HG03571 (cell line): ENCODE results near the gene SYNPO2.
"Not testable (repeated sequence)": the region's sequence is repeated elsewhere in the genome, so short reads cannot be mapped to it uniquely, and the experiment has no call there.

Experiments used
- ATAC-seq: cut with Tn5 transposase; IDR thresholded peaks from one replicate; pipeline ENCODE4 v1.9.1; 2021; ENCODE audit not compliant: unreplicated experiment

Gene SYNPO2

DNA sequence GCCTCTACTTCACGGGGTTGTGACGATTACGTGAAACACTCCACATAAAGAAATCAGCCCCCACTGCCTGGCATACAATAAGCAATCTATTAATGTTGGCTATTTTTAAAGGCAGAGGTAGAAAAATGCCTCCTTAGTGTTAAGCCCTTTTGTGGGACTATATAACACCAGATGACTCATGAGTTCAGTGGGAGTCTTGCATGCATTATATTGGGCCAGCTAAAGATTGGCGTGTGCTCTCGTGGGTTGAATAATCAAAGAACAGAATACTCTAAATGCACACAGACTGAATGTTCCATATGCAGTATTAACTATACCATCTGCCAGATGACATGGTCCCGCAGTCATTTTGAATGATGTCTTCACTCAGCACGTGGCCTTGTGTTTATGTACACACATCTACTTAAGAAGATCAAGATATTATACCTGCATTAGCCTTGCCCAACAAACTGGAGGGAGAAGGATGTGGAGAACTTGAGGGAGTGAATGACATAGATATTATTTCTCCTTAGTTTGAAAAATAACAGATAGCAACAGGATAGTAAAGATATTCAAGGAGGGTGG, 162.0 kb downstream of the SYNPO2 start:
- ATAC-seq, result no peak

DNA sequence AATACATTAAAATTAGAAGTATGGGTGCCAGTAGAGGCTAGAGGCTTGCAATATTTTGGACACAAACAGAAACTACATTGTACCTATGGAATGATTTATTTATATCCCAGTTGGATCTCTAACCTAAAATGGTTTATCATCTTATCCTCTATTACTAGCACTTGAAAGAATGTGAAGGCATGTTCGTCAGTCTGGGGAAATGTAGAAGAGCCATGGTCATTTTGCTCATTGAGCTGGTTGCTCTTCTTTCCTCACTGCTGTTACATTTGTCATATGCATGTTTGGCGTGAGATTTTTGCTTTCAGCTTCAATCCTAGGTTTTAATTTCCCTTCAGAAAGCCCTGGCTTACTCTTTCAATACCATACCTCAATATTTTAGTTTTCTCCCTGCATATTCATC, 164.6 kb downstream of the SYNPO2 start:
- ATAC-seq, result no peak

- ATAC-seq, result no peak
Measured at GRCh38 chr4:119053997-119054396, 165.3 kb downstream of the SYNPO2 start.

DNA sequence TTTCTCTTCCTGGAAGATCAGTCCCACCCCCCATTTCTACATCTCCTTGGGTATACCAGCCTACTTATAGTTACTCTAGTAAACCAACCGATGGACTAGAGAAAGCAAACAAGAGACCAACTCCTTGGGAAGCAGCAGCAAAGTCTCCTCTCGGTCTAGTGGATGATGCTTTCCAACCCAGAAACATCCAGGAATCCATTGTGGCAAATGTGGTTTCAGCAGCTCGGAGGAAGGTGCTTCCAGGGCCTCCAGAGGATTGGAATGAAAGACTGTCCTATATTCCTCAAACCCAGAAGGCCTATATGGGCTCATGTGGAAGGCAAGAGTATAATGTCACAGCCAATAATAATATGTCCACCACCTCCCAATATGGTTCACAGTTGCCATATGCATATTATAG, 168.8 kb downstream of the SYNPO2 start:
- ATAC-seq, result no peak

DNA sequence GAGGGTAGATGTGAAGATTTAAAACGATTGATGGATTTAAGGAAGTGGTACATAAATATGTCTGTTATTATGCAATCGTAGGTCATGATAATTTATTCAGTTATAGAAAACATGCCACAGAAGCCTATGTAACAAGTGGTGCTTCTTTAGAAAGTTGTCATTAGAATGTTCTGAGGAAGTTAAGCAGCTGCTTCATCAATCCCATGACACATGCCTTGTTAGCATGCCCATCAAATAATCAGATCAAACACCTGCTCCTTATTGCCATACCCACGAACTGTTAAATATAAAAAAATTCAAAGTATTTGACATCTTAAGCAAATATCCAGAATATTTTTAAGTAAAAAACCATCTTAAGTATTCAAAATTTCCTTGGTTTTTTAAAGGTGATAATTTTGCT, 170.6 kb downstream of the SYNPO2 start:
- ATAC-seq, result no peak

GRCh38 chr4:119067125-119067524, 178.5 kb downstream of the SYNPO2 start:
- not testable (repeated sequence) for ATAC-seq

DNA sequence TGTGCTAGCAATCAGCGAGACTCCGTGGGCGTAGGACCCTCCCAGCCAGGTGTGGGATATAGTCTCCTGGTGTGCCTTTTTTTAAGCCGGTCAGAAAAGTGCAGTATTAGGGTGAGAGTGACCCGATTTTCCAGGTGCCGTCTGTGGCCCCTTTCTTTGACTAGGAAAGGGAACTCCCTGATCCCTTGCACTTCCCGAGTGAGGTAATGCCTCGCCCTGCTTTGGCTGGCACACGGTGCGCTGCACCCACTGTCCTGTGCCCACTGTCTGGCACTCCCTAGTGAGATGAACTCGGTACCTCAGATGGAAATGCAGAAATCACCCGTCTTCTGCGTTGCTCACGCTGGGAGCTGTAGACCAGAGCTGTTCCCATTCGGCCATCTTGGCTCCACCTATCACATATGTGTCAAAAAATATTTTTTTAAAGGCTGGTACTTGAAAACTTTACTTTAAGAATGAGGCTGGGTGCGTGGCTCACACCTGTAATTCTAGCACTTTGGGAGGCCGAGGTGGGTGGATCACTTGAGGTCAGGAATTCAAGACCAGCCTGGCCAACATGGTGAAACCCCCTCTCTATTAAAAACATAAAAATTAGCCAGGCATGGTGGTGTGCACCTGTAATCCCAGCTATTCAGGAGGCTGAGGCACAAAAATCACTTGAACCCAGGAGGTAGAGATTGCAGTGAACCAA, 179.2 kb downstream of the SYNPO2 start:
- not testable (repeated sequence) for ATAC-seq

GRCh38 chr4:119068529-119068962, 179.9 kb downstream of the SYNPO2 start:
- no peak for ATAC-seq

- ATAC-seq, result no peak
Measured at GRCh38 chr4:119070301-119070700, 181.6 kb downstream of the SYNPO2 start.

DNA sequence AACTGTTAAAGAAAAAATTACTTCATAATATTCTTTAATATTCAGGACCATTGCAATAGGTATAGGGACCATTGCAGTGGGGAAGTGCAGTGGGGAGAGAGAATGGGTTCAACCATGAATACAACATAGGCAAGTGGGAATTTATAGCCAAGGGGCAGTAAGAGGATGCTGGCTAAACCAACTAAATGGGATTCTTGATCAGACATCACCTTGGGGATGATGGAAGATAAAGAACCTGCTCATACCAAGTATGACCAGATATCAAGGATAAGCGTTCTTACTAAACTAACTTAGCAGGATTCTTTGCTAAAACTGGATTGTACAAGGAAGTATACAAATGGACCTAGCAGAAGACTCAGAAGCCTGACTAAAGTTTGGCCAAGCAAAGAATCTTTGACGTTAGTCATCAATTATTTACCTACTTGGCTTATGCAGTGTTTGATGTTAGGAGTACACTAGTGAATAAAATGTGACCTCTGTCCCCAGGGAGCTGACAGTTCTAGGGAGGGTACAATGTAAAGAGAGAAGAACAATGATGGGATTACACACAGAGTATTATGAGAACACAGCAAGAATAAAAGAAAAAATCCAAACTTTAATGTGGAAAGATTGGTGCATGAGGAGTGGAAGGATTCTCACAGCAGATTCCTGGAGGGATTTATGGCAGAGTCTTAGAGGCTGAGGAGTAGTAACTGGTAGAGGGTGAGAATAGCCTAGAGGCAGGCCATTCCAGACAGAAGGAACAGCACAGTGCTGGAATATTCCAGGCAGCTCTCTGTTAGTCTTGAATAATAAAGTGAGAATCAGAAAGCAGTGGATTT, 192.3 kb downstream of the SYNPO2 start:
- no peak for ATAC-seq

DNA sequence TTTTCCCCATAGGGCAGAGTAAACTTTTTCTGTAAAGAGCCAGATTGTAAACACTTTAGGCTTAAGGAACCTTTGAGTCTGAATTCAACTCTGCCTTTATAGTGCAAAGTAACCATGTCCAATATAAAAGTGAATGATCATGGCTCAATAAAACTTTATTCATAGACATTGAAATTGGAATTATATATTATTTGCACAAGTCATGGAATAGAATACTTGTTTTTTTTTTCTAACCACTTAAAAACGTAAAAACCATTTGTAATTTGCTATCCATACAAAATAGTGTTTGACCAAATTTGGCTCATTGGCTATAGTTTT, 192.8 kb downstream of the SYNPO2 start:
- no peak for ATAC-seq

- ATAC-seq, result no peak
Measured at GRCh38 chr4:119081943-119082342, 193.3 kb downstream of the SYNPO2 start.

DNA sequence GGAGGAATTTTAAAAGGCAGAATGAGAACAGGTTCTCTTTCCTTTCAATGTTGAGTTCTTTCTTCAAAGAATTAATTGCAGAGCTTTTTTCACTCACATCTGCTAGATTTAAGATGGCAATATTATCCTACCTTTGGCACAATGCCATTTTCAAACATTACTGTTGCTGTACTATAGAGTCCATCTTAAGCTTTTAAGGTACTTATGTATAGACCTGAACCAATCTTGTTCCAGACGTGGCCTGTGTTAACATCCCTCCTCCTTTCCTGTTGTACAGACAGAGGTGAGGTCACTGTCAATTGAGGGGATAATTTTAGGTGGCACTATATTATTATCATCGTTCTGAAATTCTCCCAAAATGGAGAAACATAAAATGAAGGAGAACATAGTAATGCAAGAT, 194.0 kb downstream of the SYNPO2 start:
- ATAC-seq, result no peak

DNA sequence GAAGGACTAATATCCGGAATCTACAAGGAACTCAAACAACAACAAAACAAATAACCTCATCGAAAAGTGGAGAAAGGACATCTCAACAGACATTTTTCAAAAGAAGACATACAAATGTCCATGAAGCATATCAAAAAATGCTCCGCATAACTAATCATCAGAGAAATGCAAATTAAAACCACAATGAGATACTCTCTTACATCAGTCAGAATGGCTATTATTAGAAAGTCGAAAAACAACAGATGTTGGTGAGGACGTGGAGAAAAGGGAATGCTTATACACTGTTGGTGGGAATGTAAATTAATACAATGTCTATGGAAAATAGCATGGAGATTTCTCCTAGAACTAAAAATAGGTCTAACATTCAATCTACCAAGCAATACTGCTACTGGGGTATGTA, 195.9 kb downstream of the SYNPO2 start:
- ATAC-seq, result no peak

DNA sequence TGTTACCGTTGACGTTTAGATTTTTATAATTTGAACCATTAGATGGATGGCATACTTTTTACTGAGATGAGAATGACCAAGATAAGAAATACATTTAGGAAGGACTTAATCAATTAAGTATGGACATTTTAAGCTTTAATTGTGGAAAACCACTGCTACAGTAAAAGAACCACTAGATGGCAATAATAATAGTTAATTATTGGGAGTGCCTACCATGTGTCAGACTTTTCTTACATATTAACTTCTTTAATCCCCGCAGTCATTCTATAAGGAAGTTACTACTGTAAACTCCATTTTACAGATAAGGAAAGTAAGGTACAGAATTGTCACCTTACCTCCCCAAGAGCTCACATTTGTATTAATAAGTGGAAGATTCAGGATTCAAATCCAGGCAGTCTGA, 198.5 kb downstream of the SYNPO2 start:
- no peak for ATAC-seq

DNA sequence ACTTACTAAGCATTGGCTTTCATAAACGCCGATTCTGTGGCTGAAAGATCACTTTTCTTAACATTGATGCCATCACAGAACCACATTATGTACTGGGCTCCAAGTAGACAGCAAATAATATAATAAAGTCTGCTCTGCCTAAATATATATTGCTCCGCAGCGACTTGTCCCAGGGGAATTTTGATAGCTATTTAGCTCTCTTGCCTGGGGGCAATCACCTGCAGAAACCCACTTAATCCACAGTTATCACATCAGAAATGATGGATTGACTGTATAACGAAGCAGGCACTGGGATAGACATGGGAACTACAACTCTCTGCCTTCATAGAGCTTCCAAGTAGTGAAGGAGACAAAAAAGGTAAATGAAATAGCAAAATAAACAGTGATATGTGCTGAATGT, 199.0 kb downstream of the SYNPO2 start:
- ATAC-seq, result no peak

DNA sequence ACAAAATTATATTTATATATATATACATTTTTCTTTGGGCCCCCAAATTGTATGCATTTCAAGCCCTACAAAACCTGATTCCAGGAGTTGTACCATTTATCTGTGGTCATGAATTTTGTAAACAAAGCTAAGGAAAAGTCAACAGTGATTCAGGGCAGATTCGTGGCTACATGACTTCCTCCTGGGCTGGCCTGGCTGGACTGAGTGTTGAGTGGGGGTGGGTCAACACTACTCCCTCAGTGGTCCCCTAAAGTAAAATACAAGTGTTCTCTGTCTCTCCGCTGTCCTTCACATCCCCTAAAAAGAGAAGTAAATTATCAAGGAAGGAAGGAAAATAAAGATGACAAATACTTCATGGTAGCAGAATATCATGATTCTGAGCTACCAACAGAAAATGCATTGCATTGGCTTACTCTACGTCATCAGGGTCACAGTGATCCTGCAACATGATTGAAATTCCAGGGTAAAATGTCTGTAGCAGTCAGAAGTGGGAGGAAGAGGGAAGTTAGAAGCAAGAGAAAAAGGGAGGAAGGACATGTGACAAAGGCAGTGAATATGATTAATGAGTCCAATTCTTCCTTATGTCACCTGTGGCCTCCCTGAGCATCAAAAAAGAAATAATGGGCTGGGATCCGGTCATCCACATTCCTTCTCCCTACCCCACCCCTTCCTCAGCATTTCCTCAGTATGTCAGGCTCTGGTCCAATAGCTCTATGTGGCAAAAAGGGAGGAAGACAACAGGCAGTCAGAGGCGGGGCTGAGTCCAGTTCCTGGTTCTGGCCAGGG, 204.6 kb downstream of the SYNPO2 start:
- no peak for ATAC-seq

- ATAC-seq, result no peak
Measured at GRCh38 chr4:119097282-119097900, 208.7 kb downstream of the SYNPO2 start.

DNA sequence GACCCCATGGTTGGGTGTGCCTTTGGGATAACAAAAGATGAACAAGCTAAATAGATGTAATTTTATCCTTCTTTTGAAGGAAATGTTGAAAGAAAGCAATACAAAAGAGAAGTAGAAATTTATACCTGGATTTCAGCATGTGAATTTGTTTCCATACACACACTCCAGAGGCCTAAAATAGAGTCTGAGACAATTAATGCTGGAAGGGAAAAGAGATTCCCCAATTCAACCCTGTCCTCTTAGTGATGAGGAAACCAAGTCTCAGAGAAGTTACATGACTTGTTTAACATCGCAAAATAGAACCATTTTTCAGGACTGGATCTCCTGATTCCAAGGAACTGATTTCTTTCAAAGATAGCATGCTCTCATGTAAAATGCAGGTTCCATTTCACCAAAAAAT, 209.7 kb downstream of the SYNPO2 start:
- no peak for ATAC-seq

DNA sequence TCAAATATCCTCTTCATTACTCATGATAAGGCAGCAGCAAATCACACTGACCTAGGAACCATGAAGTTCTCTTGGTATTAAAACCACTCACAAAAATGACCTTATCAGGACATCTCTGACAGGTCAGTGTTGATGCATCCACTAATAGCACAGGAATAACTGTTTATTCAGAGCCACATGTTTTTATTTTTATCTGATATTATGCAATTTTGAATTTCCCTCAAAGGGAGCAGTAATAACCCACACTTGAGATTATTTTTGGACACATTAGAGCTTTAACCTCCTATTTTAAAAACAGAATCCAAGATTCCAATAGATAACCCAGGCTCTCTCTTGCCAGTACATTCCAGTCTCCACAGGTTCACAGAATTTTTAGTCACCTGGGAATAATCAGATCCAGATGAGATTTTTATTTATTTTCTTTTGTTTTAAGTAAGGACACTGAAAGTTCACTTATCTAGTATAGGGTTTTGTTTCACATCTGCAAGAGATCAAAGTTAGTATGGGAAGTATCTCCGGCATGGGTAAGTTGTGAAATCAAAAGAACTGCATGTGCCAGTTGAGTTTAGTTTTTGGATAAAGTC, 210.7 kb downstream of the SYNPO2 start:
- ATAC-seq, result no peak

GRCh38 chr4:119100655-119101054, 212.0 kb downstream of the SYNPO2 start:
- ATAC-seq, result no peak
